ENCODE results near the gene GBP6. TPM values are rescaled to one million over a fixed set of nuclear protein-coding genes. Genes with fewer than 3 reads are reported as not detected.
"Not testable (repeated sequence)": the region's sequence is repeated elsewhere in the genome, so short reads cannot be mapped to it uniquely, and the experiment has no call there.

The GBP6 gene
- total RNA-seq, 5 donors from 2014 or later (not counting 1 experiment from before 2014, with no cell fraction given) = 0.13 to 0.83 (median 0.18) TPM; not detected in 1

GRCh38 chr1:89433421-89433820 is 69.6 kb downstream of the GBP6 start:
- H3K36me3 ChIP-seq (ENCODE audit: control insufficient read depth in 2 of 2, extremely low read depth in 1 of 2, insufficient read depth in 1 of 2, low read length in 1 of 2) = no peaks in the 10 kb centered on the region
- H3K27ac Mint-ChIP-seq = no peak overlapping the region
- H3K27me3 Mint-ChIP-seq = no peaks in the 10 kb centered on the region
- no CpG with 5 or more reads among the region's 4 CpGs for WGBS (ENCODE audit: insufficient coverage)
- H3K27me3 ChIP-seq (replicated peaks in 1 of 2; ENCODE audit: control insufficient read depth in 2 of 2, extremely low read depth in 1 of 2, insufficient read depth in 2 of 2, low read length in 1 of 2) = peaks cover 0 to 4% of the 10 kb centered on the region in 2 experiments
- no peaks in the 10 kb centered on the region for H3K4me1 ChIP-seq (ENCODE audit: control insufficient read depth in 1 of 2, extremely low read depth in 1 of 2, insufficient read depth in 2 of 2, low read length in 2 of 2)
- no peak overlapping the region for H3K27ac ChIP-seq (ENCODE audit: low read length)
- H3K9me3 ChIP-seq = no peaks in the 10 kb centered on the region
- POLR2A ChIA-PET = interaction anchor here in 1 of 2 donors (0.7 kb wide), 1 partner anchor 153 kb away, joined by 3 read pairs; no protein-coding TSS in a partner anchor
- H3K4me3 ChIP-seq (ENCODE audit: control insufficient read depth in 1 of 2, extremely low read depth in 1 of 2, low read length in 1 of 2) = no peak overlapping the region
- ATAC-seq (replicated peaks in 1 of 4) (no peak), DNase-seq (no peak)
- CTCF ChIA-PET = no interaction called here
- no peak overlapping the region for H3K4me3 Mint-ChIP-seq
- H3K9me3 Mint-ChIP-seq = peaks cover 0 to 3% (median under 1%) of the 10 kb centered on the region in 3 donors
- no peaks in the 10 kb centered on the region for H3K4me1 Mint-ChIP-seq
- H3K36me3 Mint-ChIP-seq = no peaks in the 10 kb centered on the region

- not testable (repeated sequence) for H3K27me3 Mint-ChIP-seq; H3K4me3 ChIP-seq (ENCODE audit: control insufficient read depth in 1 of 2, extremely low read depth in 1 of 2, low read length in 1 of 2); H3K4me3 Mint-ChIP-seq; H3K9me3 Mint-ChIP-seq; H3K36me3 Mint-ChIP-seq; H3K27me3 ChIP-seq (replicated peaks in 1 of 2; ENCODE audit: control insufficient read depth in 2 of 2, extremely low read depth in 1 of 2, insufficient read depth in 2 of 2, low read length in 1 of 2); H3K4me1 Mint-ChIP-seq; H3K9me3 ChIP-seq; H3K27ac ChIP-seq (ENCODE audit: low read length); ATAC-seq (replicated peaks in 1 of 4); H3K36me3 ChIP-seq (ENCODE audit: control insufficient read depth in 2 of 2, extremely low read depth in 1 of 2, insufficient read depth in 1 of 2, low read length in 1 of 2); H3K4me1 ChIP-seq (ENCODE audit: control insufficient read depth in 1 of 2, extremely low read depth in 1 of 2, insufficient read depth in 2 of 2, low read length in 2 of 2); H3K27ac Mint-ChIP-seq; DNase-seq
- 45% methylated on average over 5 of the region's 9 CpGs for WGBS (ENCODE audit: insufficient coverage)
- ChIA-PET POLR2A (interaction anchor here in 1 of 2 donors (0.7 kb wide), 1 partner anchor 462 kb away, joined by 3 read pairs; no protein-coding TSS in a partner anchor), CTCF (interaction anchor here (0.7 to 0.9 kb wide), 2 partner anchors 11 to 364 kb away, joined by 3 read pairs; no protein-coding TSS in a partner anchor)
These were observed 70.4 kb downstream of the GBP6 start for GRCh38 chr1:89434058-89434780.

Other genes starting within 250 kb of the GBP6 start
- gene GBP2, start 237.9 kb upstream of the GBP6 start, total RNA-seq = 100 to 1,000 TPM in 4 of 5 donors, 10 to 100 TPM in 1; 82.2 to 226 (median 186) TPM
- gene GBP7, start 188.1 kb upstream of the GBP6 start, total RNA-seq = under 1 TPM in 3 of 5 donors, not detected in 2; 0.19 to 0.35 (median 0.25) TPM
- gene GBP4, start 165.1 kb upstream of the GBP6 start, total RNA-seq = 10 to 100 TPM; 24.7 to 61.3 (median 36.5) TPM
- gene GBP5, start 91.2 kb upstream of the GBP6 start, total RNA-seq = 100 to 1,000 TPM in 4 of 5 donors, 10 to 100 TPM in 1; 46.8 to 165 (median 116) TPM
- gene LRRC8B, start 160.8 kb downstream of the GBP6 start, total RNA-seq = 10 to 100 TPM; 13.3 to 17.6 (median 14.9) TPM

Measured in T-cell (primary cell).